Epithelial cell of proximal tubule (primary cell): ENCODE data around the gene NUP93. TPM values are rescaled to one million over a fixed set of nuclear protein-coding genes. Genes with fewer than 3 reads are reported as not detected.

Experiments
- DNase-seq: peaks from one replicate; pipeline ENCODE4 v3.0.0-alpha.2; 2011; ENCODE audit warnings: low read depth
- H3K4me3 ChIP-seq: 2 replicates; pipeline ENCODE4 v1.5.1; 2011; ENCODE audit warnings: low read depth, mild to moderate bottlenecking, low read length
- CTCF ChIP-seq: conservative IDR thresholded peaks from 2 replicates; pipeline ENCODE4 v1.5.1; 2012; ENCODE audit warnings: low read depth, mild to moderate bottlenecking, low read length
- total RNA-seq: library from RNA; depleted of rRNA; stranded (reverse); fragments of >200 nt; gene quantifications from 2 replicates; pipeline ENCODE4 v1.2.3, GENCODE V29; 2015

Gene NUP93
- total RNA-seq, 1 donor from 2014 or later: 92.5 TPM

GRCh38 chr16:56824804-56825203, 94.9 kb downstream of the NUP93 start:
- TF ChIP-seq CTCF: no peak
- DNase-seq: no peak
- no peak overlapping the region for H3K4me3 ChIP-seq

GRCh38 chr16:56825826-56826225, 95.9 kb downstream of the NUP93 start:
- TF ChIP-seq CTCF: no peak
- no peak overlapping the region for H3K4me3 ChIP-seq
- DNase-seq: no peak

- TF ChIP-seq CTCF: no peak
- DNase-seq: peak; percentile 32
- H3K4me3 ChIP-seq: no peak overlapping the region
These were observed 98.7 kb downstream of the NUP93 start for GRCh38 chr16:56828647-56829046.

- H3K4me3 ChIP-seq: no peak overlapping the region
- no peak for TF ChIP-seq CTCF
- DNase-seq: no peak
These were observed 100.7 kb downstream of the NUP93 start for GRCh38 chr16:56830669-56831068.

- DNase-seq: no peak
- TF ChIP-seq CTCF: no peak
- no peak overlapping the region for H3K4me3 ChIP-seq
These were observed 102.8 kb downstream of the NUP93 start for GRCh38 chr16:56832768-56833167.

GRCh38 chr16:56833243-56833970, 103.5 kb downstream of the NUP93 start:
- TF ChIP-seq CTCF: no peak
- DNase-seq: no peak
- no peak overlapping the region for H3K4me3 ChIP-seq

- DNase-seq: no peak
- no peak for TF ChIP-seq CTCF
- no peak overlapping the region for H3K4me3 ChIP-seq
These were observed 105.4 kb downstream of the NUP93 start for GRCh38 chr16:56835320-56835719.
